Stimulated activated CD4-positive, alpha-beta T cell treated with anti-CD3 and anti-CD28 coated beads, TNF-alpha, amount 100 ng/mL, for 4 hours (primary cell): Measurements from ENCODE around the gene EDEM1.
"Not testable (repeated sequence)": the region's sequence is repeated elsewhere in the genome, so short reads cannot be mapped to it uniquely, and the experiment has no call there.

Experiments used
- DNase-seq, 3 experiments: peaks; one replicate each; pipeline ENCODE4 v3.0.0-alpha.2; 2020; ENCODE audit warnings: low read depth in 3 of 3

EDEM1 gene

DNA sequence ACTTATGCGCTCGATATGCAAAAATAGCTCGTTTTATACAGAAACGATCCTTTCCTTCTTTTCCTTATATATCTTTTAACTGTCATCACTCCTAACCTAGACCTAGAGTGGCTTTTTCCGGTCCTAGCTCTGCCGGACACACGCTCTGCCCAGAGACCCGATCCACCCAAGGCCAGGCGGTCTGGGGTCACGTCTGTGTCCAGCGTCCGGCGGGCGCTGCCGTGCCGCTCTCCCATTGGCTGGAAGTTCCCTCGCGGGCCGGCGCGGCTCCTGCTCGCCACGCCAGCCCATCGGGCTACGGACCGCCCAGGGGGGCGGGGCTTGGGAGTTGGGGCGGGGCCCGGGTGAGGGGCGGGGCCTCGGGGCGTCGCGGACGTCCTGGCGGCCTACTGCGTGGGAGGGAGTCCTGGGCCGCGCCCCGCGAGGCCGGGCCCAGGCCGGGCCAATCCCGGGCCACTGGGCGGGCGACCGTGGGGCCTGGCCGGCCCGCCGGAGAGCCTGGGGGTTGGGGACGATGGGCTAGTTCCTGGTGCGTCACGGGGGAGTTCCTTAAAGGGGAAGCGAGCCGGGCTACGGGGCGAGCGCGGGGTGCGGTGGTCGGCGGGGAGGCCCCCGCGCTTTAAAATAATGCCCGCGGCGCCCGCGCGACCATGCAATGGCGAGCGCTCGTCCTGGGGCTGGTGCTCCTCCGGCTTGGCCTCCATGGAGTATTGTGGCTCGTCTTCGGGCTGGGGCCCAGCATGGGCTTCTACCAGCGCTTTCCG, at the start of gene EDEM1:
Gene EDEM1, plus strand, starts transcription at position 552 of the 764 bp plus-strand sequence. Its CDS starts 99 bp downstream, at position 651.
- DNase-seq, result peak; percentile 87 to 95 (median 92)

DNA sequence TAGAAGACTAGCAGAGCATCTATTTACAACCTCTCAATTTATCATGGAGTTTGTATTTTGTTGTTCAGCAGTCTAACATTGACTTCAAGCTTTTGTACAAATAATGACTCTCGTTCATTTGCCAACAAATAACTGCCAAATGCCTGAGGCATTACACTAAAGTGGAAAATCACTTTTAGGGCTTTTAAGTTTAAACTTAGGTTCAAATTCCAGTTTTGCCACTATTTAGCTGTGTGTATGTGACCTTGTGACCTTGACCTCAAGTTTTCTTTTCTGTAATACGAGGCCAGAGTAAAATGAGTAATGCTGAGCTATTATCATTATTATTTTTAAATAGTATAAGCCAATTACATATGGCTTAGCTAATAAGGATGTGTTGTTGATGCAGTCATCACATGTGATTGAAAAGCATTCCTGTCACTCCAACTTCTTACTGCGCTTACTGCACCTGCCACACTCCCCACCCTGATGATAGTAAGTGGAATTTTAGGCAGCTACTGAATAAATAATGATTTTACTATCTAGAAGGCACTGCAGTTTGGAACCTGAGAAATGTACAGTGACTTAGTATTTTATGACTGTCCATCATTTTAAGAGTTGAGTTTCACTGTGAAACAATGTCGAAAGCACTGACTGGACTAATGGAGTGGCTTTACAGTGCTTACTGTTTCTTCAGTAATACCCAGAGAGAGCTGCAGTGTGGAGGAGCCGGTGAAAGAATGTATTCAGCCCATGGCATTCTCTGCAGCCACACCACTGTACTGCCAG, 49.1 kb upstream of the EDEM1 start:
- DNase-seq, result no peak

DNA sequence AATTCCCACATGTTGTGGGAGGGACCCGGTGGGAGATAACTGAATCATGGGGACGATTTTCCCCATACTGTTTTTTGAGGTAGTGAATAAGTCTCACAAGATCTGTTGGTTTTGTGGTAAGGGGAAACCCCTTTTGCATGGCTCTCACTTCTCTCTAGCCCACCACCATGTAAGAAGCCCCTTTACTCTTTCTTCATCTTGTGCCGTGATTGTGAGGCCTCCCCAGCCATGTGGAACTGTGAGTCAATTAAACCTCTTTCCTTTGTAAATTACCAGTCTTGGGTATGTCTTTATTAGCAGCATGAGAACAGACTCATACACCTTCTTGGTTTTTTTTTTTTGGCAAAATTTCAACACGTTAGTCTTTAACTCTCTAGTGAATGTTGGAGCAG, 47.3 kb upstream of the EDEM1 start:
- DNase-seq, result no peak

DNA sequence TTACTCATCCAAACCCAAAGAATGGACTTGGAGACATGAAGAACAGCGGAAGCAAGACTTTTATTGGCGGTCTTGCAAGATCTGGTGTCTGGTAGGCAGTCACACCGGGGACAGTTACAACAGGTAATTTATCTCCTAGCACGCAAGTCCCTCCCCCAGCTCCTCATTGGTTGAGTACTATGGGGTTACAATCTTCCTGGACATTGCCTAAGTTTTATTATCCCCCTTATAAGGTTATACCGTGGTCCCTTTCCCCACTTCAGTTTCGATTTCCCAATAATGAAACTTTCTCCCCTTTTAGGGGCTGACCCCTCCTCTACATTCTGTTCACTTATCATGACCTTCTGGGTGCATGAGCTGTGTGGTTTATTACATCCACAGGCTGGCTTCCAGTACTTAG, 46.7 kb upstream of the EDEM1 start:
- DNase-seq, result no peak

DNA sequence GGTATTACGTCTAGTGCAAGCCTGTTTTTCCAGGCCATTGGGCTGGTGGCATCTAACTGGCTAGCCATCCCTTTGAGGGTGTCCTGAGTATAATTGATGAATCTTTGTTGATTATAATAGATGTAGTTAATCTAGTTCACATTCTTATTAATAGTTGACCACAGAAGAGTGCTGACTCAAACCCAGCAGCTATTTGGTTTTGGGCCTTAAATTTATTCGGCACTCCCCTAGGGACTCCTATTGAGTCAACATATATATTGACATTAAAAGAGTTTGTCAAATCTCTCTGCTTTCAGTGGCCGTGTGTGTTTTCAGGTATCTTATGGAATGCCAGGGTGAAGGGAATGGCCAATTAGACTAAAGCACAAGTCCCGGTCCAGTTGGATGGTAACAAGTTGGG, 45.7 kb upstream of the EDEM1 start:
- DNase-seq, result no peak

DNA sequence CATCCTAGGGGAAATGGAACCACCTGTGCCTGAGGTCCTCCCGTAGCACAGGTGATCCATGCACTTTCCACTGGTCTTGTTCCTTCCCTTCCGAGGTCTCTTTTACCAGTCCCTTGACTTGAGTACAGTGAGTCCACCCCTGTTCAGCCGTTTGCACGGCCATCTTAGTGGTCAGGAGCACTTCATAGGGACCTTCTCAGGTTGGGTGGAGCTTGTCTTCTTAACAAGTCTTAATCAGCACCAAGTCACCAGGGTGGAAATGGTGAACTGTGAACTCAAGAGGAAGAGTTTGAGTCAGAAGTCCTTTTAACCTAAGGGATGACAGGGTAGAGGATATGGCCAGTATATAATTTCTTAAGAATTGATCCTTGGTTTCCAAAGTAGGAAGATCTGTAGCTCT, 44.0 kb upstream of the EDEM1 start:
- no peak for DNase-seq

DNA sequence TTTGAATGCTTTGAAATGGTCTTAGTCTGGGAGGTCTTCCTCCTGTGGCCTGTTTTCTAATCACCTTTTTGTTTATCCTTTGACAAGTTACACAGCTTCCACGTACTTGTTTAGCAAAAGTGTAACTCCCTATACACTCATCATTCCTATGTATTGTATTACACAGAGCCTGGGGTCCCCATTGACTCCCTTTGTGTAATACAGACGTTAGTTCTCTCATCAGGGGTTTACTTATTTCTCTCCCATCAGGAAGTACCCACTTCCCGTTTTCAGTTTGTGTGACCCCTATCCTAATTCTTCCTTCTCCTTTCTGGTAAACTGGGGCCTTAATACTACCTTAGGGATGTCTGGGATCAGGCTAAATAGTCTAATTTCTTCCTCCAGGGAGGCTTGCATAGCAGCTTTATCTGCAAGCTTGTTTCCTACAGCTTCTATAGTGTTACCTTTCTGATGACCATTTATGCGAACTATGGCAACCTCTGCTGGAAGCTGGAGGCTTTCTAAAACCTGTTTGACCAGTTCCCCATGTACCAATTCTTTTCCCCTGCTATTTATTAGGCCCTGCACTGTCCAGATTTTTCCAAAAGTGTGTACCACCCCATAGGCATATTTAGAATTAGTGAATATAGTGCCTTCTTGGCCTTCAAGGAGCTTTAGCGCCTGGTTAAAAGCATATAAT, 43.1 kb upstream of the EDEM1 start:
- DNase-seq, result no peak

DNA sequence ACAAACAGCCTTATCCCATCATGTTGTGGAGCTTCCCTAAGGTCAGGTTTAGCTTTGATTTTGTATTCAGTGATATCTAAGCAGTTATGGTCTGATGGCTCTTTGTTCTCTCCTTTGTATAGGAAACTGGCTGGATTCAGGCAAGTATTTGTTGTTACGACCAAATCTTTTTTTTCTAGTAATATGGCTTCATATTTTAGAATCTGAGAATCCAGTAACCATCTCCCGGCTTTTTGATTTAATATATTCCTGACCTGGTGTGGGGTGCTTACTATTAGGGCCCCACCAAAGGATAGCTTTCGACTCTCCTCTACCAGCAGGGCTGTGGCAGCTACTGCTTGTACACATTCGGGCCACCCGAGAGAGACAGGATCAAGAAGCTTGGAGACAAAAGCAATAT, 42.4 kb upstream of the EDEM1 start:
- no peak for DNase-seq

DNA sequence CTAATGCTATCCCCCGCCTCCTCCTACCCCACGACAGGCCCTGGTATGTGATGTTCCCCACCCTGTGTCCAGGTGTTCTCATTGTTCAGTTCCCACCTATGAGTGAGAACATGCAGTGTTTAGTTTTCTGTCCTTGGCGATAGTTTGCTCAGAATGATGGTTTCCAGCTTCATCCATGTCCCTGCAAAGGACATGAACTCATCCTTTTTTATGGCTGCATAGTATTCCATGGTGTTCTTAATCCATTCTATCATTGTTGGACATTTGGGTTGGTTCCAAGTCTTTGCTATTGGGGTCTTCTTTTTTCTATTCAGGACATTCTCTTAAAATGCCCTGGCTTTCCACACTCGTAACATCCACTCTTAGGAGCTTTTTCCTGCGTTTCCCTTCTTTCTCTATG, 40.4 kb upstream of the EDEM1 start:
- DNase-seq, result not testable (repeated sequence)

DNA sequence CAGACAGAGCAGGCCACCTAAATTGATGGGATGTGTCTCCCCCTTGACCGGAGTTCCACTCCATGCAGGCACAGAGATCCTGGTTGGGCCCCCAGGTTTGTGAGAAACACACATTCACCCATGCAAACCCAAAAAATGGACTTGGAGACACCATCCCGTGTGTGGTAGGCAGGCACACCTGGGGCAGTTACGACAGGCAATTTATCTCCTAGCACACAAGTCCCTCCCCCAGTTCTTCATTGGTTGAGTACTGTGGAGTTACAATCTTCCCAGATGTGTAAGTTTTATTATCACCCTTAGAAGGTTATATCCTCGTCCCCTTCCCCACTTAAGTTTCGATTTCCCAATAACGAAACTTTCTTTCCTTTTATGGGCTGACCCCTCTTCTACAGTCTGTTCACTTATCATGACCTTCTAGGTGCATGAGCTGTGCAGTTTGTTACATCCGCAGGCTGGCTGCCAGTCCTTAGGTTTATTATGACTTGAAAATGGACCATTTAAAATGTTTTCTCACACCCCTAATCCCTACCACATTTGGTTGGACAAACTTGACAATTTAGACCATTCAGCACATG, 38.1 kb upstream of the EDEM1 start:
- DNase-seq, result no peak

DNA sequence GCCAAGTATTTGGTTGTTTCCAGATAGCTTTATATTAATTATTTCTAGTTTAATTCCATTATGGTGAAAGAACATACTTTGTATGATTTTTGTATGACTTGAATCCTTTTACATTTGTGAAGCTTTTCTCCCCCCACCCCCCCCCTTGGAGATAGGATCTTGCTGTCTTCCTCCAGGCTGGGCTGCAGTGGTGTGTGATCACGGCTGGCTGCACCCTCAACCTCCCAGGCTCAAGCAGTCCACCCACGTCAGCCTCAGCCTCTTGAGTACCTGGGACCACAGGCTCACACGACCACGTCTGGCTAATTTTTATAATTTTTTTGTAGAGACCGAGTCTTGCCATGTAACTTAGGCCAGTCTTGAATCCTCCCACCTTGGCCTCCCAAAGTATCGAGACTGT, 35.9 kb upstream of the EDEM1 start:
- no peak for DNase-seq

DNA sequence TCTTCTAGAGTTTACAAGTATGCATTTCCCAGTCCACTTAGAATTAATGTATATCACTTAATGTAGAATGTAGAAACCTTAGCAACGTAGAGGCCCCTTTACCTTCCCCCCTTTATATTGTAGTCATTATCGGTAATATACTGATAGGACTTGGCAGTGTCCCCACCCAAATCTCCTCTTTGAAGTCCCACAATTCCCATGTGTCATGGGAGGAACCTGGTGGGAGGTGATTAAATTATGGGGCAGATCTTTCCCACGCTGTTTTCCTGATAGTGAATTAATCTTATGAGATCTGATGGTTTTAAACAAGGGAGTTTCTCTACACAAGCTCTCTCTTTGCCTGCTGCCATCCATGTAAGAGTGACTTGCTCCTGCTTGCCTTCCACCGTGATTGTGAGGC, 34.4 kb upstream of the EDEM1 start:
- DNase-seq, result no peak

DNA sequence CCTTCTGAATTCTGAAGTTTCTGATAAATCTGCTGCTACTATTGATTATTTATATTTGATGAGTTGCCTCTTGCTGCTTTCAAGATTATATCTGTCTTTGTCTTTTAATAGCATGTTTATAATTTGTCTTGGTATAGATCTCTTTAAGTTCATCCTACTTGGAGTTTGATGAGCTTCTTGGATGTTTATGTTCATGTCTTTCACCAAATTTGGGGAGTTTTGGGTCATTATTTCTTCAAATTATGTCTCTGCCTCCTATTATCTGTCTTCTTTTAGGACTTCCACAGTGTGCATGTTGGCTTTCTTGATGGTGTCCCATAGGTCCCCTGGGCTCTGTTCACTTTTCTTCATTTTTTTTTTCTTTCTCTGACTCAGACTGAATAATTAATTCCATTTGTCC, 32.3 kb upstream of the EDEM1 start:
- DNase-seq, result no peak

DNA sequence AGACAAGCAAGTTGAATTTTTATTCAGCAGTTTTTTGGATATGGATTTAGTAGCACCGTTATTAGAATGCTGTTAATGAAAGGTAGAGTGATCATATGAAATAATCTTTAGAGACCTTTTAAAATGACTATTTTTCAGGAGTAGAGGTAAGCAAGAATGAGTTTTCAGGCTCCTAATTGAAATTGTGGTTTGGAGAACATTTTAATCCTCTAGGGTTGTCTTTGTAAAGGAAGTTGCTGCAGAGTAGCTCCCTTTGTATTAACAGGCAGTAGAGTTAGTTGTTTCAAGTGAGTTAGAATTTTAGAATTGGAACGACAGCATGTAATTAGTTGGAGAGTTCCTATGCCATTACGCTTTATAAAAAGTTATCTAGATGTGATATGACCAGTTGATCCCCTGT, 27.2 kb upstream of the EDEM1 start:
- no peak for DNase-seq

DNA sequence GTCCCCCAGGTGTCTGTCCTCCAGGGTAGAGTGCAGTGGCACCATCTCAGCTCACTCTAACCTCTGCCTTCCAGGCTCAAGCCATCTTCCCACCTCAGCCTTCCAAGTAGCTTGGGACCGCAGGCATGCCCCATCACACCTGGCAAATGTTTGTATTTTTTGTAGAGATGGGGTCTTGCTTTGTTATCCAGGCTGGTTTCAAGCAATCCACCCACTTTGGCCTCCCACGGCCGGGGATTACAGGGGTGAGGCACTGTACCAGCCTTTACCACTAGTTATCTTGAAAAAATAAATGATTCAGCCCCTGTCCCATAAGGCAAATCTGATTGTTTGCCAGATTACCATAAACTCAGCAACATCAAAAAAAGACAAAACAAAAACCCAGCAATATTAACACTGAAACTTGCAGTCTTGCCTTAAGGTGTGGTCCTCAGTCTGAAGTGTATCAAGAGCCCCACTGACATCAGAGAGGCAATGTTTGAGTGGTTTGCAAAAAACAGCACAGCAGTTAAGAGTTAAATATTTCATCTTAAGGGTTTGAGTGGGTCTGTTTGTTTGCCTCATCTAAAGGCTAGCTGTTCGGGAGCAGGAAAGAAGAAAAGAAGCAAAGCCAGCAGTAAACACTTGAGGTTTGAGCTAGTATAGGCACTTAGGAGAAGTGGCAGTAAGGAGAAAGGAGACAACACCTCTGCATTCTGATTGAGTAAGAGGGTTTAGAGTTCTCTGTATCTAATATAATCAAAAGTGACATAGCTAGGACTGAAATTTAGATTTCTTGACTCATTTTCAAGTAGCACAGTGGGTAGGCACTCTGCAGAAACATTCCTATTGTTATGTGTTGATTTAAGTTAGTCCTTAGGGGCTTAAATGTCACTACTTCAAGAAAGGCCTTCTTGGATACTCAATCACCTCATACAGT, 26.3 kb upstream of the EDEM1 start:
- DNase-seq, result peak in 1 of 3 experiments; percentile 3

DNA sequence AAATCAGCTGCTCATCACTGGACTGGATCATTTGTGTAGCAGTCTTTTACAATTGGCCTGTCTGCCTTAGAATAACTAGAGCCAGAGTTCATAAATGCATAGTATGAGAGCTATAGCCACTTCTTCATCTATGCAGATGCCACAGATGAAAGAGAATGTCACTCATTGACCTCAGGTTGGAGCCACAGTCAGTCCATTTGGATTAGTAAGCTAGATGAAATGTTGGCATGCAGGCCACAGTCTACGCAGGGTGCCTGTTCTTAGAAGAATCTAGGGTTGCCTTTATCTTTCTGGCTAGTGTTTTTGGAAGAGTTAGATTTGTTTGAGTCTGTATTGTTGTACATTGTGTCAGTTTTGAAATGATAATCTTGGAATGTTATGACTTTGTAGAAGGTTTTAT, 25.4 kb upstream of the EDEM1 start:
- DNase-seq, result no peak

DNA sequence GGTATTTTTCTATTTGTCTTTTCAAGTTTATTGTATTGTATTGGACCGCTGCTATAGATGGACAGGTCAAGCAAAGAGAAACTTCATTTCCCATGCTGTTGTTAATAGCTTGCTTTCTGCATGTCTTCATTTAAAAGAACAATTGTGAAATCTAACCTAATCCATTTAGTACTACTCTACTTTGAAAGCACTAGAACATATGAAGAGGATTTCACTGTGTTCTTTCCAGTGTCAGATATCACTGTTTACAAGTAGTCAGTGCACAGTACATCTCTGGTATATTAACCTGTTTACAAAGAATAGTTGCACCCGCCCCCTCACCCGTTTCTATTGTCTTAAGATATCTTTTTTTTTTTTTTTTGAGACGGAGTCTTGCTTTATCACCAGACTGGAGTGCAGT, 21.8 kb upstream of the EDEM1 start:
- DNase-seq, result no peak

DNA sequence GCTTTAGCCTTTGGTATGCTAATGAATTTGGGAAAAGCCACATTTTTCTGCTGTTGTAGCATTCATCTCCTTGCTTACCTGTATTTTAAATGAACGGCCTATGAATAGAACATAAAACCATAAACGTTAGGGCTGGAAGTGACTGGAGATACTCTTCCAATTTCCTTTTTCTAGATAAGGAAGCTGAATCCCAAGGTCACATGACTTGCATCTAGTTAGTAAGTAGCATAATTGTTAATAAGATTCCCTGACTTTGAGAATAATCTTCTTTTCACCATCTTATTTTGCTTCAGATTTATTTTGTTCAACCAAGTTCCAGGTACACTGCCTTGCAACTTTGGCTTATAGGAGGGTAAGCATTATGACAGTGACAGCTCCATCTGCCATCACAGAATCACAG, 20.7 kb upstream of the EDEM1 start:
- DNase-seq, result no peak

DNA sequence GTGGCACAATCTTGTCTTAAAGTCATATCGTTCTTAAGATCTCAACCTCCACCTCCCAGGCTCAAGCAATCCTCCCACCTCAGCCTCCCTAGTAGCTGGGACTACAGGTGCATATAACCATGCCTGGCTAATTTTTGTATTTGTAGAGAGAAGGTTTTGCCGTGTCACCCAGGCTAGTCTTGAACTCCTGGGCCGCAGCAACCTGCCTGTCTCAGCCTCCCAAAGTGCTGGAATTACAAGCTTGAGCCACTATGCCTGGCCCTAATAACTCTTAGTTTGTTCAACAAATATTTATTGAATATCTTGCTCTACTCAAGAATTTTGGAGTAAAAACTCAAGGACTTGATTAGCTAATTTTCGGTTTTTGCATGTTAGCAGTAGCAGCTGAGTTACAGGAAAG, 19.4 kb upstream of the EDEM1 start:
- DNase-seq, result no peak

DNA sequence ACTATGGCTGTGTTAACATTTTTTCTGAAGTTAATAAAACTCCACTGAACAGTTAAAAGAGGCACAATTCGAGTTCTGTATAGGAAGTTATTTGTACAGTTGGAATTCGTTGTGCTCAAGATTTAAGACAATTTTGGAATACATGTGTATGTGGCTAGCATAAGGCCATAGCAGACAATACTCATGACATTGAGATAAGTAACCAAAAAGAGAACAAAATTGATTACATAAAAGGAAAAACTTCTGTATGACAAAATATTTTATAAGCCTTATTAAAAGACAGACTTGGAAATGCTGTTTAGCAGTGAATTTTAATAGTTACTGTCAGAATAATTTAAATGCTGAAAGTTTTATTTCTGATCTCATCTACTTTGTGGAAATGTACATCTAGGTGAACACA, 17.7 kb upstream of the EDEM1 start:
- DNase-seq, result no peak

DNA sequence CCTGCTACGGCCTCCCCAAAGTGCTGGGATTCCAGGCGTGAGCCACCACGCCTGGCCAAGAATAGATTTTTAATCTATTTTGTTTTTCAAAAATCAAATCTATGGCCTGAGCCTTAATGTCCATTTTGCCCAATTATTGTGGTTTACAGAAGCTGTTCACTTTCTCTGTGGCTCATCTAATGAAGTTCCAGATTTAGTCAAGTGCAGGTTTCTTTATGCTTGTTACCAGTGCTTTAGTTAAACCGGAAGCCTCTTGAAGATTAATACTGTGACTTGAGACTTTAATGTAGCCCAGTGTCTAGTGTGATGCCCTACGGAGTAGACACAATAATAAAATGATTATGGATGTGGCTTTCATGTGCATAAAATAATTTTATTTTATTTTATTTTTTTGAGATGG, 16.5 kb upstream of the EDEM1 start:
- no peak for DNase-seq
